HL-60 (cell line): Measurements from ENCODE around the gene GDF15.

ENCODE experiments used
- DNase-seq, 2 experiments: peaks; one replicate each; pipeline ENCODE4 v3.0.0-alpha.2; 2010 to 2020; ENCODE audit warnings: low read depth in 1 of 2, low spot score in 1 of 2
- H3K27ac ChIP-seq: fragments of 250-450 bp; sonication (Bioruptor Pico); replicated peaks from 2 replicates; pipeline ENCODE4 v1.5.1; 2020; ENCODE audit warnings: mild to moderate bottlenecking, moderate library complexity
- H3K27me3 ChIP-seq: fragments of 250-450 bp; sonication (Bioruptor Pico); 2 replicates; pipeline ENCODE4 v1.5.1; 2021; ENCODE audit warnings: mild to moderate bottlenecking, moderate library complexity; ENCODE audit not compliant: insufficient read depth, poor library complexity, severe bottlenecking
- H3K4me3 ChIP-seq: replicated peaks from 2 replicates; pipeline ENCODE4 v1.5.1; 2011; ENCODE audit warnings: mild to moderate bottlenecking, control low read depth, low read length; ENCODE audit not compliant: insufficient read depth
- CTCF ChIP-seq: IDR thresholded peaks from one replicate; pipeline ENCODE4 v1.5.1; 2011; ENCODE audit warnings: low read length, control low read depth, inconsistent platforms; ENCODE audit not compliant: insufficient read depth
- GABPA ChIP-seq: IDR thresholded peaks from 2 replicates; pipeline ENCODE4 v1.6.1; 2012; ENCODE audit warnings: low read depth
- POLR2AphosphoS5 ChIP-seq: IDR thresholded peaks from 2 replicates; pipeline ENCODE4 v1.6.1; 2012; ENCODE audit warnings: low read depth
- REST ChIP-seq: IDR thresholded peaks from 2 replicates; pipeline ENCODE4 v1.6.1; 2012; ENCODE audit warnings: low read depth; ENCODE audit not compliant: insufficient replicate concordance
- SPI1 ChIP-seq: IDR thresholded peaks from 2 replicates; pipeline ENCODE4 v1.6.1; 2012; ENCODE audit warnings: low read depth, mild to moderate bottlenecking, borderline replicate concordance

GDF15 gene

DNA sequence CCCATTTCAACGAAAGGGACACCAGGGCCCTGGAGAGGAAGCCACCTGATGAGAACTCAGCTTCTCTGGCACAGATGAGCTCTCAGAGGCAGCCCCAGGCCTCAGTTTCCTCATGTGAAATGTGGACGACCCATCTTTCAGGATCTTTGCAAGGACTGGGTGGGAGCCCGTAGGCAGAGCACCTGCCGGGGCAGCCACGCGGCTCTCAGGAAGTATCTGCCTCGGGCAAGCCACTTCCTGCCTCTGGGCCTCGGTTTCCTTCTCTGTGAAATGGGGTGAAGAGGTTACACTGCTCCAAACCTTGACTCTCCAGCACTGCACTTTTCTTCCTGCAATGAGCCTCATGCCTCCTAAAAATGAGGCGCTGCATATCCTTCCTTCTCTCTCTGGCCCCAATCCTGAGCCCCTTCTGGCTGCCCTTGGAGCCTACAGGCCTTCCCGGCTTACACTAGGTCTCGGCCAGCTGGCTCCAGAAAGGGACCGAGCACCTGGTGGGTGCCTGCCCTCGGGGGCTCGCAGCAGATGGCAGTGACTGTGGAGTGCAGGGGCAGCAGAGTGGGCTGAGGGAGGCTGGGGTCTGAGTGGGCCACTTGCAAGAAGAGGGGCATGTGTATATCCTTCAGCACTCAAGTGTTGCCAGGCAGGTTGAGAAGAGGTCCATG, 36.7 kb downstream of the GDF15 start:
- no peak overlapping the region for H3K27ac ChIP-seq

DNA sequence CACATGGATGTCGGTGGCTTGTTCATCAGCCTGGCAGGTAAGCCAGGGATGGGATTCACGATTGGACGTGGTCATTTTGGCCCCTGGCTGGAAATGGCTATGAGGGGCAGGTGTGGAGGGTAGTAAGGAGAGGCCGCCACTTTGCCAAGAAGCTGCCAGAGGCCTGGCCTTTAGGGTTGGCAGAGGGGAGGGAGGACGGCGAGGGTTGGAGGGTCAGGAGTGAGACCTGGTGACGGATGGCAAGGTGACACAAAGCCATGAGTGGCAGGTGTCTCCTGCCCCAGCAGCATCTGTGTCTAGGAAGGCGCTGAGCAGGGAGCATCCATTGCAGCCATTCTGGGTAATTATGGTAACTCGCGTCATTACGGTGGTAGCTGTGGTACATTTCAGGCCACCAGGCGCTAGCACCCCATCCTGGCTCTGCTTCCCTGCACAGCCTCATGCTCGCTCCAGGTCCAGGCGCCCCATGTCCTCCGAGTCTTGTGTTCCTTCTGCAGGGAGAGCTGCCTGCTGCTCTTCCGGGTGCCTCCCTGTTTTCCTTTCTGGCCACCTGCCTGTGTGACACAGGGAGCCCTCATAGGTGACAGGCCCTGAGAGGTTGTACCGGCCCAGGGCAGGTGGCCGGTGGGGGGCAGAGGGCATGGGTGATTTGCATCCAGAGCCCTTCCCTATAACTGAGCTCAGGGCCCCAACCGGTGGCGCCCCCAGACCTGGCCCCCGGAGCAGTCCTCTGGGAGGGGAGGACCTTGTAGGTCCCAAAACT, 37.5 kb downstream of the GDF15 start:
- Histone ChIP-seq H3K27ac (no peak overlapping the region), H3K27me3 (no peaks in the 10 kb centered on the region), H3K4me3 (no peak overlapping the region)
- TF ChIP-seq POLR2AphosphoS5 (no peak), REST (no peak), GABPA (no peak), CTCF (no peak), SPI1 (no peak)
- DNase-seq = no peak

More for the DNA sequence above, 36.7 kb downstream of the GDF15 start:
- no peak for DNase-seq
- Histone ChIP-seq H3K4me3 (no peak overlapping the region), H3K27me3 (no peaks in the 10 kb centered on the region)
- TF ChIP-seq GABPA = no peak
- no peak for TF ChIP-seq POLR2AphosphoS5
- TF ChIP-seq SPI1 = no peak
- TF ChIP-seq REST = no peak
- TF ChIP-seq CTCF = no peak

- no peak overlapping the region for H3K27ac ChIP-seq
These were observed 38.3 kb downstream of the GDF15 start for GRCh38 chr19:18424122-18424889.

More at GRCh38 chr19:18424122-18424889, 38.3 kb downstream of the GDF15 start:
- no peak for DNase-seq
- Histone ChIP-seq H3K4me3 (no peak overlapping the region), H3K27me3 (no peaks in the 10 kb centered on the region)
- no peak for TF ChIP-seq REST
- TF ChIP-seq SPI1 = no peak
- TF ChIP-seq CTCF = no peak
- TF ChIP-seq GABPA = no peak
- TF ChIP-seq POLR2AphosphoS5 = no peak
